Neutrophil (primary cell): ENCODE data around the gene MATR3.

Experiments
- H3K27ac ChIP-seq: fragments of 200-600 bp; sonication (generic); 2 replicates; pipeline ENCODE4 v1.5.1; 2016; ENCODE audit warnings: mild to moderate bottlenecking, moderate library complexity
- H3K27me3 ChIP-seq: fragments of 200-600 bp; sonication (generic); 2 replicates; pipeline ENCODE4 v1.6.0; 2016; ENCODE audit warnings: mild to moderate bottlenecking
- H3K36me3 ChIP-seq: fragments of 200-600 bp; sonication (generic); 2 replicates; pipeline ENCODE4 v1.5.1; 2017
- H3K4me1 ChIP-seq, 2 experiments: fragments of 200-600 bp in 1 of 2; sonication (generic) in 1 of 2; 1 replicate in 1 of 2; 2 replicates in 1 of 2; pipeline versions ENCODE4 v1.5.1 to v1.6.1; 2013 to 2016; ENCODE audit warnings: low read depth in 1 of 2, low read length in 1 of 2, mild to moderate bottlenecking in 1 of 2, moderate library complexity in 1 of 2; ENCODE audit not compliant: control insufficient read depth in 1 of 2, insufficient read depth in 1 of 2
- H3K4me3 ChIP-seq, 2 experiments: fragments of 200-600 bp in 1 of 2; sonication (generic) in 1 of 2; 1 replicate in 1 of 2; 2 replicates in 1 of 2; pipeline ENCODE4 v1.5.1; 2013 to 2016; ENCODE audit warnings: low read depth in 1 of 2, low read length in 1 of 2, mild to moderate bottlenecking in 1 of 2, moderate library complexity in 1 of 2
- H3K9me3 ChIP-seq: fragments of 200-600 bp; sonication (generic); 2 replicates; pipeline ENCODE4 v1.5.1; 2016
- CTCF ChIP-seq: fragments of 200-600 bp; sonication (generic); IDR thresholded peaks from 2 replicates; pipeline ENCODE4 v1.5.1; 2016; ENCODE audit warnings: antibody characterized with exemption

Gene MATR3

GRCh38 chr5:139371482-139372435 is 78.2 kb downstream of the MATR3 start:
- no peaks in the 10 kb centered on the region for H3K4me1 ChIP-seq
- TF ChIP-seq CTCF, result no peak
- H3K36me3 ChIP-seq, result peaks cover 83% of the 10 kb centered on the region
- no peaks in the 10 kb centered on the region for H3K9me3 ChIP-seq
- H3K27ac ChIP-seq, result no peak overlapping the region
- H3K27me3 ChIP-seq, result no peaks in the 10 kb centered on the region
- no peak overlapping the region for H3K4me3 ChIP-seq

- H3K4me3 ChIP-seq, result no peak overlapping the region
- H3K4me1 ChIP-seq, result peaks cover 0 to 4% of the 10 kb centered on the region in 2 experiments
- no peaks in the 10 kb centered on the region for H3K27me3 ChIP-seq
- no peak overlapping the region for H3K27ac ChIP-seq
- peaks cover 58% of the 10 kb centered on the region for H3K36me3 ChIP-seq
- no peaks in the 10 kb centered on the region for H3K9me3 ChIP-seq
- no peak for TF ChIP-seq CTCF
Measured at GRCh38 chr5:139374909-139375308, 81.4 kb downstream of the MATR3 start.

- no peaks in the 10 kb centered on the region for H3K27me3 ChIP-seq
- no peaks in the 10 kb centered on the region for H3K9me3 ChIP-seq
- no peak for TF ChIP-seq CTCF
- H3K4me3 ChIP-seq, result no peak overlapping the region
- H3K36me3 ChIP-seq, result peaks cover 47% of the 10 kb centered on the region
- peaks cover 0 to 4% of the 10 kb centered on the region in 2 experiments for H3K4me1 ChIP-seq
- H3K27ac ChIP-seq, result no peak overlapping the region
Measured at GRCh38 chr5:139376364-139376763, 82.8 kb downstream of the MATR3 start.

- Histone ChIP-seq H3K4me1 (peaks cover 0 to 4% of the 10 kb centered on the region in 2 experiments), H3K36me3 (peaks cover 38% of the 10 kb centered on the region), H3K4me3 (no peak overlapping the region), H3K27me3 (no peaks in the 10 kb centered on the region), H3K27ac (no peak overlapping the region), H3K9me3 (no peaks in the 10 kb centered on the region)
- TF ChIP-seq CTCF, result no peak
Measured at GRCh38 chr5:139377226-139377625, 83.7 kb downstream of the MATR3 start.

GRCh38 chr5:139378101-139378825 is 84.7 kb downstream of the MATR3 start:
- Histone ChIP-seq H3K4me1 (peaks cover 4% of the 10 kb centered on the region in 2 experiments), H3K27me3 (no peaks in the 10 kb centered on the region), H3K4me3 (no peak overlapping the region), H3K9me3 (no peaks in the 10 kb centered on the region), H3K36me3 (peaks cover 28% of the 10 kb centered on the region), H3K27ac (no peak overlapping the region)
- no peak for TF ChIP-seq CTCF
